GM23338 (cell line): ENCODE measurements around the gene BPIFB6. TPM values are rescaled to one million over a fixed set of nuclear protein-coding genes. Genes with fewer than 3 reads are reported as not detected.

Experiments
- ATAC-seq: fragments of 200-7000 bp; cut with Tn5 transposase; 3 replicates; pipeline ENCODE4 v1.9.1; 2020
- DNase-seq: peaks from one replicate; pipeline ENCODE4 v3.0.0-alpha.2; 2015; ENCODE audit warnings: low spot score
- H2AFZ ChIP-seq: fragments of 200-600 bp; sonication (generic); 2 replicates; pipeline ENCODE4 v1.8.0; 2016; ENCODE audit warnings: antibody characterized with exemption, mild to moderate bottlenecking, moderate library complexity
- H3F3A ChIP-seq: fragments of 200-600 bp; sonication (generic); replicated peaks from 2 replicates; pipeline ENCODE4 v1.8.0; 2017; ENCODE audit warnings: antibody characterized with exemption, mixed run types, low read depth
- H3K27ac ChIP-seq: fragments of 200-600 bp; sonication (generic); 2 replicates; pipeline ENCODE4 v1.6.1; 2016; ENCODE audit warnings: low read depth
- H3K27me3 ChIP-seq: fragments of 200-600 bp; sonication (generic); 2 replicates; pipeline ENCODE4 v1.8.0; 2016; ENCODE audit warnings: mild to moderate bottlenecking, mixed run types, moderate library complexity; ENCODE audit not compliant: insufficient read depth
- H3K36me3 ChIP-seq: fragments of 200-600 bp; sonication (generic); 2 replicates; pipeline ENCODE4 v1.8.0; 2016; ENCODE audit warnings: mild to moderate bottlenecking; ENCODE audit not compliant: insufficient read depth
- H3K4me1 ChIP-seq: fragments of 200-600 bp; sonication (generic); 2 replicates; pipeline ENCODE4 v1.8.0; 2016; ENCODE audit warnings: mild to moderate bottlenecking, moderate library complexity; ENCODE audit not compliant: insufficient read depth
- H3K4me2 ChIP-seq: fragments of 200-600 bp; sonication (generic); 2 replicates; pipeline ENCODE4 v1.7.1; 2017; ENCODE audit warnings: mixed run types
- H3K4me3 ChIP-seq: fragments of 200-600 bp; sonication (generic); 2 replicates; pipeline ENCODE4 v1.6.1; 2016; ENCODE audit warnings: mixed run types
- H3K79me2 ChIP-seq: fragments of 200-600 bp; sonication (generic); replicated peaks from 2 replicates; pipeline ENCODE4 v1.8.0; 2017; ENCODE audit warnings: mild to moderate bottlenecking; ENCODE audit not compliant: insufficient read depth
- H3K9me2 ChIP-seq: fragments of 200-600 bp; sonication (generic); 2 replicates; pipeline ENCODE4 v1.8.0; 2017; ENCODE audit not compliant: insufficient read depth
- H4K20me1 ChIP-seq: fragments of 200-600 bp; sonication (generic); replicated peaks from 2 replicates; pipeline ENCODE4 v1.8.0; 2017; ENCODE audit warnings: mild to moderate bottlenecking; ENCODE audit not compliant: insufficient read depth
- H3K27ac Mint-ChIP-seq: 2 replicates; pipeline ENCODE4 v1.8.0; 2020; ENCODE audit warnings: inconsistent platforms, mild to moderate bottlenecking, moderate library complexity, mixed read lengths
- H3K27me3 Mint-ChIP-seq: 3 replicates; pipeline ENCODE4 v1.8.0; 2022; ENCODE audit warnings: low read depth, mild to moderate bottlenecking, moderate library complexity, mixed read lengths, inconsistent platforms; ENCODE audit not compliant: insufficient read depth, poor library complexity
- H3K36me3 Mint-ChIP-seq: 3 replicates; pipeline ENCODE4 v1.8.0; 2021; ENCODE audit warnings: low read depth, mild to moderate bottlenecking, inconsistent platforms, moderate library complexity, mixed read lengths
- H3K4me1 Mint-ChIP-seq: 3 replicates; pipeline ENCODE4 v1.8.0; 2020; ENCODE audit warnings: mild to moderate bottlenecking, inconsistent platforms, mixed read lengths
- H3K4me3 Mint-ChIP-seq: 3 replicates; pipeline ENCODE4 v1.8.0; 2021; ENCODE audit warnings: moderate library complexity, mild to moderate bottlenecking, inconsistent platforms, mixed read lengths
- H3K9me3 Mint-ChIP-seq: 3 replicates; pipeline ENCODE4 v1.8.0; 2020; ENCODE audit warnings: moderate library complexity, mild to moderate bottlenecking, inconsistent platforms, mixed read lengths
- JUNB ChIP-seq: IDR thresholded peaks from one replicate; pipeline ENCODE4 v1.6.1; 2016; ENCODE audit warnings: antibody characterized with exemption; ENCODE audit not compliant: unreplicated experiment
- NANOG ChIP-seq: IDR thresholded peaks from 2 replicates; pipeline ENCODE4 v1.6.1; 2016; ENCODE audit warnings: antibody characterized with exemption, borderline replicate concordance
- STAT1 ChIP-seq: IDR thresholded peaks from one replicate; pipeline ENCODE4 v1.6.1; 2016; ENCODE audit warnings: antibody characterized with exemption; ENCODE audit not compliant: unreplicated experiment
- ZNF114 ChIP-seq: fragments of 250-450 bp; sonication (Bioruptor Pico); IDR thresholded peaks from 2 replicates; pipeline ENCODE4 v1.5.0; 2020; ENCODE audit warnings: mild to moderate bottlenecking, moderate library complexity
- ZNF331 ChIP-seq: fragments of 250-450 bp; sonication (Bioruptor Pico); IDR thresholded peaks from 2 replicates; pipeline ENCODE4 v1.5.0; 2020; ENCODE audit warnings: low read depth, mild to moderate bottlenecking, moderate library complexity
- polyA plus RNA-seq: library from polyadenylated mRNA; unstranded; fragments of >200 nt; fragmentation: Nextera tagmentation; extraction: Ambion mirVana; gene quantifications from 2 replicates; pipeline ENCODE4 v1.2.1, GENCODE V29; 2016
- total RNA-seq: library from RNA; depleted of rRNA; stranded (reverse); fragments of >200 nt; shearing (Covaris generic); gene quantifications from 2 replicates; pipeline ENCODE4 v1.2.3, GENCODE V29; 2014
- TF ChIP-seq, protein P1 (sequence below), 2 experiments: fragments of 200-600 bp in 1 of 2; sonication (generic) in 1 of 2; conservative IDR thresholded peaks; 2 replicates each; pipeline versions ENCODE4 v1.5.1 to v1.6.1; 2016 to 2017; ENCODE audit warnings: antibody characterized with exemption in 2 of 2, low read depth in 2 of 2, mild to moderate bottlenecking in 2 of 2, moderate library complexity in 1 of 2
- TF ChIP-seq, protein P2 (sequence below): fragments of 250-450 bp; sonication (Bioruptor Pico); IDR thresholded peaks from 2 replicates; pipeline ENCODE4 v1.5.0; 2020; ENCODE audit warnings: mild to moderate bottlenecking, moderate library complexity
- TF ChIP-seq, protein P3 (sequence below): IDR thresholded peaks from 2 replicates; pipeline ENCODE4 v1.6.1; 2016; ENCODE audit warnings: antibody characterized with exemption

BPIFB6 gene
- total and polyA plus RNA-seq, 2 experiments from 2014 or later: not detected

DNA sequence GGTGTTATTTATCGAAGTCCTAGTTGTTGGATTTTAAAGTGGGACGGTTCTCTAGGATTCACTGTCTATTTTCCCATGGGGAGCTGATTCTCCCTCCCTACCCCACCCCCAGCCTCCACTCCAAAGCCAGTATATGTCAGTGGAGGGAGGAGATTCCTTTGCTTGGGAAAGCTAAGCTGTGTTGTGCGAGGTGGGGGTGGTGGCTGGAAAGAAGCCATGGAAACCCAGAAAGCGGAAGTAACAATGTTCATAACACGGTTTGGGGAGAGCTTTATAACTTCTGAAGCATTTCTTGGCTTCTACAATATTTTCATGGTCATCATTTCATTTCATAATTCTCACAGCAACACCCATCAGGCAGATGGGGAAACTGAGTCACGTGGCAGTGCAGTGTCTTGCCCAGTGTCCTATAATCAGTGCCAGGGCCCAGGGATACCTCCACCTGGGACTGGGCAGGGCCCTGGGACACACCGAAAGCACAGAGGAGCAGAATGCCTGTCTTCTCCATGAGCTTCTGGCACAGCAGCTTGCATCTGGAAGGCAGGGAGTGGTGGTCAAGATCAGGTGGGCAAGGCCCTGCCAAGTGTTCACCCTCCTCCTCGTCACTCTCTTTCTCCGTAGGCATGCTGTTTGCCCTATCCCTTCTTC, 31.7 kb upstream of the BPIFB6 start:
- H3K4me2 ChIP-seq: no peak overlapping the region
- no peak overlapping the region for H3K4me3 Mint-ChIP-seq
- H3K27me3 Mint-ChIP-seq: peaks cover 12% of the 10 kb centered on the region
- H3K9me3 Mint-ChIP-seq: no peaks in the 10 kb centered on the region
- ATAC-seq: no peak
- TF ChIP-seq ZNF114 (CRISPR knock-in tag) (no peak), STAT1 (no peak), NANOG (no peak), JUNB (no peak), ZNF331 (CRISPR knock-in tag) (no peak)
- TF ChIP-seq, protein P1, sequence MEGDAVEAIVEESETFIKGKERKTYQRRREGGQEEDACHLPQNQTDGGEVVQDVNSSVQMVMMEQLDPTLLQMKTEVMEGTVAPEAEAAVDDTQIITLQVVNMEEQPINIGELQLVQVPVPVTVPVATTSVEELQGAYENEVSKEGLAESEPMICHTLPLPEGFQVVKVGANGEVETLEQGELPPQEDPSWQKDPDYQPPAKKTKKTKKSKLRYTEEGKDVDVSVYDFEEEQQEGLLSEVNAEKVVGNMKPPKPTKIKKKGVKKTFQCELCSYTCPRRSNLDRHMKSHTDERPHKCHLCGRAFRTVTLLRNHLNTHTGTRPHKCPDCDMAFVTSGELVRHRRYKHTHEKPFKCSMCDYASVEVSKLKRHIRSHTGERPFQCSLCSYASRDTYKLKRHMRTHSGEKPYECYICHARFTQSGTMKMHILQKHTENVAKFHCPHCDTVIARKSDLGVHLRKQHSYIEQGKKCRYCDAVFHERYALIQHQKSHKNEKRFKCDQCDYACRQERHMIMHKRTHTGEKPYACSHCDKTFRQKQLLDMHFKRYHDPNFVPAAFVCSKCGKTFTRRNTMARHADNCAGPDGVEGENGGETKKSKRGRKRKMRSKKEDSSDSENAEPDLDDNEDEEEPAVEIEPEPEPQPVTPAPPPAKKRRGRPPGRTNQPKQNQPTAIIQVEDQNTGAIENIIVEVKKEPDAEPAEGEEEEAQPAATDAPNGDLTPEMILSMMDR (conservative IDR thresholded peaks at IDR 0.05; ENCODE audit: low read depth in 2 of 2): no peak
- TF ChIP-seq, protein P2, sequence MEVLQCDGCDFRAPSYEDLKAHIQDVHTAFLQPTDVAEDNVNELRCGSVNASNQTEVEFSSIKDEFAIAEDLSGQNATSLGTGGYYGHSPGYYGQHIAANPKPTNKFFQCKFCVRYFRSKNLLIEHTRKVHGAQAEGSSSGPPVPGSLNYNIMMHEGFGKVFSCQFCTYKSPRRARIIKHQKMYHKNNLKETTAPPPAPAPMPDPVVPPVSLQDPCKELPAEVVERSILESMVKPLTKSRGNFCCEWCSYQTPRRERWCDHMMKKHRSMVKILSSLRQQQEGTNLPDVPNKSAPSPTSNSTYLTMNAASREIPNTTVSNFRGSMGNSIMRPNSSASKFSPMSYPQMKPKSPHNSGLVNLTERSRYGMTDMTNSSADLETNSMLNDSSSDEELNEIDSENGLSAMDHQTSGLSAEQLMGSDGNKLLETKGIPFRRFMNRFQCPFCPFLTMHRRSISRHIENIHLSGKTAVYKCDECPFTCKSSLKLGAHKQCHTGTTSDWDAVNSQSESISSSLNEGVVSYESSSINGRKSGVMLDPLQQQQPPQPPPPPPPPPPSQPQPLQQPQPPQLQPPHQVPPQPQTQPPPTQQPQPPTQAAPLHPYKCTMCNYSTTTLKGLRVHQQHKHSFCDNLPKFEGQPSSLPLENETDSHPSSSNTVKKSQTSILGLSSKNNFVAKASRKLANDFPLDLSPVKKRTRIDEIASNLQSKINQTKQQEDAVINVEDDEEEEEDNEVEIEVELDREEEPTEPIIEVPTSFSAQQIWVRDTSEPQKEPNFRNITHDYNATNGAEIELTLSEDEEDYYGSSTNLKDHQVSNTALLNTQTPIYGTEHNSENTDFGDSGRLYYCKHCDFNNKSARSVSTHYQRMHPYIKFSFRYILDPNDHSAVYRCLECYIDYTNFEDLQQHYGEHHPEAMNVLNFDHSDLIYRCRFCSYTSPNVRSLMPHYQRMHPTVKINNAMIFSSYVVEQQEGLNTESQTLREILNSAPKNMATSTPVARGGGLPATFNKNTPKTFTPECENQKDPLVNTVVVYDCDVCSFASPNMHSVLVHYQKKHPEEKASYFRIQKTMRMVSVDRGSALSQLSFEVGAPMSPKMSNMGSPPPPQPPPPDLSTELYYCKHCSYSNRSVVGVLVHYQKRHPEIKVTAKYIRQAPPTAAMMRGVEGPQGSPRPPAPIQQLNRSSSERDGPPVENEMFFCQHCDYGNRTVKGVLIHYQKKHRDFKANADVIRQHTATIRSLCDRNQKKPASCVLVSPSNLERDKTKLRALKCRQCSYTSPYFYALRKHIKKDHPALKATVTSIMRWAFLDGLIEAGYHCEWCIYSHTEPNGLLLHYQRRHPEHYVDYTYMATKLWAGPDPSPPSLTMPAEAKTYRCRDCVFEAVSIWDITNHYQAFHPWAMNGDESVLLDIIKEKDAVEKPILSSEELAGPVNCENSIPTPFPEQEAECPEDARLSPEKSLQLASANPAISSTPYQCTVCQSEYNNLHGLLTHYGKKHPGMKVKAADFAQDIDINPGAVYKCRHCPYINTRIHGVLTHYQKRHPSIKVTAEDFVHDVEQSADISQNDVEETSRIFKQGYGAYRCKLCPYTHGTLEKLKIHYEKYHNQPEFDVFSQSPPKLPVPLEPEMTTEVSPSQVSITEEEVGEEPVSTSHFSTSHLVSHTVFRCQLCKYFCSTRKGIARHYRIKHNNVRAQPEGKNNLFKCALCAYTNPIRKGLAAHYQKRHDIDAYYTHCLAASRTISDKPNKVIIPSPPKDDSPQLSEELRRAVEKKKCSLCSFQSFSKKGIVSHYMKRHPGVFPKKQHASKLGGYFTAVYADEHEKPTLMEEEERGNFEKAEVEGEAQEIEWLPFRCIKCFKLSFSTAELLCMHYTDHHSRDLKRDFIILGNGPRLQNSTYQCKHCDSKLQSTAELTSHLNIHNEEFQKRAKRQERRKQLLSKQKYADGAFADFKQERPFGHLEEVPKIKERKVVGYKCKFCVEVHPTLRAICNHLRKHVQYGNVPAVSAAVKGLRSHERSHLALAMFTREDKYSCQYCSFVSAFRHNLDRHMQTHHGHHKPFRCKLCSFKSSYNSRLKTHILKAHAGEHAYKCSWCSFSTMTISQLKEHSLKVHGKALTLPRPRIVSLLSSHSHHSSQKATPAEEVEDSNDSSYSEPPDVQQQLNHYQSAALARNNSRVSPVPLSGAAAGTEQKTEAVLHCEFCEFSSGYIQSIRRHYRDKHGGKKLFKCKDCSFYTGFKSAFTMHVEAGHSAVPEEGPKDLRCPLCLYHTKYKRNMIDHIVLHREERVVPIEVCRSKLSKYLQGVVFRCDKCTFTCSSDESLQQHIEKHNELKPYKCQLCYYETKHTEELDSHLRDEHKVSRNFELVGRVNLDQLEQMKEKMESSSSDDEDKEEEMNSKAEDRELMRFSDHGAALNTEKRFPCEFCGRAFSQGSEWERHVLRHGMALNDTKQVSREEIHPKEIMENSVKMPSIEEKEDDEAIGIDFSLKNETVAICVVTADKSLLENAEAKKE: no peak
- TF ChIP-seq, protein P3, sequence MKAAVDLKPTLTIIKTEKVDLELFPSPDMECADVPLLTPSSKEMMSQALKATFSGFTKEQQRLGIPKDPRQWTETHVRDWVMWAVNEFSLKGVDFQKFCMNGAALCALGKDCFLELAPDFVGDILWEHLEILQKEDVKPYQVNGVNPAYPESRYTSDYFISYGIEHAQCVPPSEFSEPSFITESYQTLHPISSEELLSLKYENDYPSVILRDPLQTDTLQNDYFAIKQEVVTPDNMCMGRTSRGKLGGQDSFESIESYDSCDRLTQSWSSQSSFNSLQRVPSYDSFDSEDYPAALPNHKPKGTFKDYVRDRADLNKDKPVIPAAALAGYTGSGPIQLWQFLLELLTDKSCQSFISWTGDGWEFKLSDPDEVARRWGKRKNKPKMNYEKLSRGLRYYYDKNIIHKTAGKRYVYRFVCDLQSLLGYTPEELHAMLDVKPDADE: no peak
- no peaks in the 10 kb centered on the region for H3K4me1 ChIP-seq
- no peaks in the 10 kb centered on the region; the same call in 1 of the 2 replicates for H3K9me2 ChIP-seq
- H4K20me1 ChIP-seq: 0 out of 2 replicates have a peak, but pooled peaks cover 2% of the 10 kb centered on the region
- no peak for DNase-seq
- H3K27ac Mint-ChIP-seq: no peak overlapping the region
- H3F3A ChIP-seq: no peaks in the 10 kb centered on the region
- no peaks in the 10 kb centered on the region for H3K4me1 Mint-ChIP-seq
- no peaks in the 10 kb centered on the region for H3K79me2 ChIP-seq
- H3K36me3 ChIP-seq: no peaks in the 10 kb centered on the region
- no peaks in the 10 kb centered on the region for H3K36me3 Mint-ChIP-seq
- no peak overlapping the region for H3K4me3 ChIP-seq
- H3K27ac ChIP-seq: no peak overlapping the region
- H2AFZ ChIP-seq: no peak overlapping the region
- no peaks in the 10 kb centered on the region for H3K27me3 ChIP-seq
